ENCODE data around the gene GOLGA2.

DNA sequence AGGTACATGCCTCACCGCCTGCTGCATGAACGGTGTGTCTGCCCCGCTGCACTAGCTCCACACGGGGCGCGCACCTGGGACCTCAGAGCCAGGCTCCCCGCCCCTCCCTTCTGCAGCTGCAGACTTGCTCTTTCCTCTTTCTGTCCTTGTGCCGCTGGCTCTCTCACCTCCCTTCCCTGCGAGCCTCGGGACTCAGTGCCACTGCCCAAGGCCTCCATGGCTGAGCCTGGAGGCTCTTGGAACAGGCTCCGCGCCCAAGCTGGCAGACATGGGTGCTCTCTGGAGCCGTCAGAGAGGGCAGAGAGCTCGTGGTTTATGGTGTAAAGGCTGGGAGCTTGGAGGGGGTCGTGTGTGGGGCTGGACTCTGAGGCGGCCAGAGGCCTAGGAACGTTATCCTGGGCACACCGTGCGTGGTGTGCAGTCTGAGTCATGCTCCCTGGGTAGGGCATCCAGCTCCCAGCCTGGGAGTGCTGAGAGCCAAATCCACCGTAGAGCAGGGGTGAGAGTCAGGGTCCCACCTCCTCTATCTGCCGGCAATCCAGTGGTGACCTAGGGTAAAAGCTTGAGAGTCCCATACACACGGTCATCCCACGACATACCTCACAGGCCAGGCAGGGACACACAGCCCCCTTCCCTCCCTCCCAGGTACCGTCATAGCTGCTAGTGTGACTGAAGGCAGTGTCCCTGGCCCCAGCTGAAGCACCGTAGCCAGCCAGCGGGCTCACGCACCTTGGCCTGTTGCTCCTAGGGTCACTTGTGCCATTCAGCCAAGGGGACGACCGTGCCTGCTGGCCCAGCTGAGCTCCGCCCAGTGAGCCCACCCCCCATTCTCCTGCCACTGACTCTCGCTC is 22.4 kb downstream of the GOLGA2 start:
- TF ChIP-seq, protein P1, sequence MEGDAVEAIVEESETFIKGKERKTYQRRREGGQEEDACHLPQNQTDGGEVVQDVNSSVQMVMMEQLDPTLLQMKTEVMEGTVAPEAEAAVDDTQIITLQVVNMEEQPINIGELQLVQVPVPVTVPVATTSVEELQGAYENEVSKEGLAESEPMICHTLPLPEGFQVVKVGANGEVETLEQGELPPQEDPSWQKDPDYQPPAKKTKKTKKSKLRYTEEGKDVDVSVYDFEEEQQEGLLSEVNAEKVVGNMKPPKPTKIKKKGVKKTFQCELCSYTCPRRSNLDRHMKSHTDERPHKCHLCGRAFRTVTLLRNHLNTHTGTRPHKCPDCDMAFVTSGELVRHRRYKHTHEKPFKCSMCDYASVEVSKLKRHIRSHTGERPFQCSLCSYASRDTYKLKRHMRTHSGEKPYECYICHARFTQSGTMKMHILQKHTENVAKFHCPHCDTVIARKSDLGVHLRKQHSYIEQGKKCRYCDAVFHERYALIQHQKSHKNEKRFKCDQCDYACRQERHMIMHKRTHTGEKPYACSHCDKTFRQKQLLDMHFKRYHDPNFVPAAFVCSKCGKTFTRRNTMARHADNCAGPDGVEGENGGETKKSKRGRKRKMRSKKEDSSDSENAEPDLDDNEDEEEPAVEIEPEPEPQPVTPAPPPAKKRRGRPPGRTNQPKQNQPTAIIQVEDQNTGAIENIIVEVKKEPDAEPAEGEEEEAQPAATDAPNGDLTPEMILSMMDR (IDR thresholded peaks at IDR 0.05 in 4 of 5, conservative IDR thresholded peaks at IDR 0.05 in 1 of 5): no peak
- no peak for TF ChIP-seq POLR2A (IDR thresholded peaks at IDR 0.05)
